Thoracic aorta (tissue), 2 donors: ENCODE results near the gene SLC50A1. TPM values are rescaled to one million over a fixed set of nuclear protein-coding genes. Genes with fewer than 3 reads are reported as not detected.

ENCODE experiments used
- ATAC-seq: fragments of 150-250 bp; one replicate; pipeline ENCODE4 v1.8.0; 2017; ENCODE audit warnings: low read depth; ENCODE audit not compliant: insufficient number of reproducible peaks, low FRiP score
- DNase-seq: peaks from one replicate; pipeline ENCODE4 v3.0.0-alpha.2; 2020; ENCODE audit warnings: low spot score
- H3K27ac ChIP-seq, 2 donors: fragments of 200-600 bp; sonication (generic); 1 replicate in 1 of 2; 2 replicates in 1 of 2; pipeline ENCODE4 v1.5.1; 2016; ENCODE audit warnings: mild to moderate bottlenecking in 2 of 2, moderate library complexity in 2 of 2
- H3K27me3 ChIP-seq: fragments of 200-600 bp; sonication (generic); replicated peaks from 2 replicates; pipeline ENCODE4 v1.6.0; 2016; ENCODE audit warnings: mild to moderate bottlenecking; ENCODE audit not compliant: insufficient read depth
- H3K36me3 ChIP-seq: fragments of 200-600 bp; sonication (generic); one replicate; pipeline ENCODE4 v1.5.1; 2016
- H3K4me1 ChIP-seq, 2 donors: fragments of 200-600 bp; sonication (generic); 1 replicate in 1 of 2; 2 replicates in 1 of 2; pipeline versions ENCODE4 v1.5.1 to v1.6.0; 2016; ENCODE audit warnings: low read depth in 2 of 2, mild to moderate bottlenecking in 1 of 2; ENCODE audit not compliant: control insufficient read depth in 1 of 2
- H3K4me3 ChIP-seq: fragments of 200-600 bp; sonication (generic); 2 replicates; pipeline ENCODE4 v1.5.1; 2016; ENCODE audit warnings: mild to moderate bottlenecking
- H3K9me3 ChIP-seq: fragments of 200-600 bp; sonication (generic); 2 replicates; pipeline ENCODE4 v1.5.1; 2016
- CTCF ChIP-seq: fragments of 200-600 bp; sonication (generic); IDR thresholded peaks from one replicate; pipeline ENCODE4 v1.5.1; 2019; ENCODE audit warnings: antibody characterized with exemption
- total RNA-seq, 2 donors: library from RNA; depleted of rRNA; stranded (reverse); fragments of >200 nt; gene quantifications; one replicate each; pipeline versions ENCODE4 v1.1.0 to v1.2.3, GENCODE V29; 2016

The SLC50A1 gene
- total RNA-seq, 2 donors from 2014 or later = 13.0 to 22.2 TPM

DNA sequence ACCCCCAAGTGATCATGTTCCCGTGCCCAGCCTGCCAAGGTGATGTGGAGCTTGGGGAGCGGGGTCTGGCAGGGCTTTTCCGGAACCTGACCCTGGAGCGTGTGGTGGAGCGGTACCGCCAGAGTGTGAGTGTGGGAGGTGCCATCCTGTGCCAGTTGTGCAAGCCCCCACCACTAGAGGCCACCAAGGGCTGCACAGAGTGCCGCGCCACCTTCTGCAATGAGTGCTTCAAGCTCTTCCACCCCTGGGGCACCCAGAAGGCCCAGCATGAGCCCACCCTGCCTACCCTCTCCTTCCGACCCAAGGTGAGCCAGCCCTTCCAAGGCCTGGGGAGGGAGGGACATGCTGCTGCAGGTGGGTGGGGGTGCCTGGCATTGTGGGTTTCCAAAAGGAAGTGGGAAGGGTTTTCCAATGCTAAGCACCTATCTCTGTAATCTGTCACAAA is 40.3 kb downstream of the SLC50A1 start:
- H3K4me3 ChIP-seq = no peak overlapping the region
- H3K27me3 ChIP-seq = no peaks in the 10 kb centered on the region
- H3K9me3 ChIP-seq = no peaks in the 10 kb centered on the region
- ATAC-seq (no peak), DNase-seq (no peak)
- no peaks in the 10 kb centered on the region for H3K36me3 ChIP-seq
- TF ChIP-seq CTCF = no peak
- no peak overlapping the region for H3K27ac ChIP-seq
- H3K4me1 ChIP-seq = peaks cover 8 to 32% of the 10 kb centered on the region in 2 donors

- Histone ChIP-seq H3K27ac (no peak overlapping the region), H3K27me3 (no peaks in the 10 kb centered on the region), H3K36me3 (no peaks in the 10 kb centered on the region), H3K9me3 (no peaks in the 10 kb centered on the region), H3K4me1 (peaks cover 8 to 32% of the 10 kb centered on the region in 2 donors), H3K4me3 (no peak overlapping the region)
- DNase-seq (no peak), ATAC-seq (no peak)
- TF ChIP-seq CTCF = peak; percentile 94
These were observed 41.0 kb downstream of the SLC50A1 start for GRCh38 chr1:155176544-155177071.

GRCh38 chr1:155177192-155177917 is 41.7 kb downstream of the SLC50A1 start:
- ATAC-seq = no peak

GRCh38 chr1:155177918-155178281 is 42.2 kb downstream of the SLC50A1 start:
- H3K36me3 ChIP-seq = no peaks in the 10 kb centered on the region
- H3K27ac ChIP-seq = no peak overlapping the region
- no peak for TF ChIP-seq CTCF
- no peaks in the 10 kb centered on the region for H3K9me3 ChIP-seq
- H3K27me3 ChIP-seq = no peaks in the 10 kb centered on the region
- DNase-seq (no peak), ATAC-seq (no peak)
- H3K4me1 ChIP-seq = peaks cover 4 to 23% of the 10 kb centered on the region in 2 donors
- no peak overlapping the region for H3K4me3 ChIP-seq

More at GRCh38 chr1:155177192-155177917, 41.7 kb downstream of the SLC50A1 start:
- no peaks in the 10 kb centered on the region for H3K9me3 ChIP-seq
- H3K27me3 ChIP-seq = no peaks in the 10 kb centered on the region
- no peak overlapping the region for H3K27ac ChIP-seq
- no peaks in the 10 kb centered on the region for H3K36me3 ChIP-seq
- peaks cover 5 to 26% of the 10 kb centered on the region in 2 donors for H3K4me1 ChIP-seq
- no peak for DNase-seq
- no peak overlapping the region for H3K4me3 ChIP-seq
- no peak for TF ChIP-seq CTCF

GRCh38 chr1:155178441-155179111 is 42.9 kb downstream of the SLC50A1 start:
- Histone ChIP-seq H3K36me3 (no peaks in the 10 kb centered on the region), H3K27ac (no peak overlapping the region), H3K27me3 (no peaks in the 10 kb centered on the region), H3K4me1 (peaks cover 4 to 20% of the 10 kb centered on the region in 2 donors), H3K9me3 (no peaks in the 10 kb centered on the region), H3K4me3 (no peak overlapping the region)
- ATAC-seq (no peak), DNase-seq (no peak)
- TF ChIP-seq CTCF = no peak
